Measurements from ENCODE around the gene IFNL2.

Gene IFNL2

GRCh38 chr19:39318690-39319089, 50.5 kb downstream of the IFNL2 start:
- TF ChIP-seq REST (IDR thresholded peaks at IDR 0.05; ENCODE audit: low read depth) (no peak), YY1 (IDR thresholded peaks at IDR 0.05; ENCODE audit: low read depth) (no peak), EP300 (IDR thresholded peaks at IDR 0.05; ENCODE audit: borderline replicate concordance) (no peak), FOXM1 (IDR thresholded peaks at IDR 0.05; ENCODE audit: borderline replicate concordance, low read depth) (no peak), TAF1 (IDR thresholded peaks at IDR 0.05; ENCODE audit: low read depth) (no peak), USF1 (IDR thresholded peaks at IDR 0.05) (no peak), CREB1 (IDR thresholded peaks at IDR 0.05; ENCODE audit: low read depth) (no peak), MAX (IDR thresholded peaks at IDR 0.05) (no peak), RAD21 (IDR thresholded peaks at IDR 0.05; ENCODE audit: low read depth) (no peak), EGR1 (IDR thresholded peaks at IDR 0.05) (no peak), NFIC (IDR thresholded peaks at IDR 0.05) (no peak), CEBPB (IDR thresholded peaks at IDR 0.05) (no peak), TCF12 (IDR thresholded peaks at IDR 0.05; ENCODE audit: low read depth) (no peak), TEAD4 (IDR thresholded peaks at IDR 0.05) (no peak), ZBTB7A (IDR thresholded peaks at IDR 0.05; ENCODE audit: low read depth) (no peak)

- TF ChIP-seq CREB1 (IDR thresholded peaks at IDR 0.05; ENCODE audit: low read depth) (no peak), FOXM1 (IDR thresholded peaks at IDR 0.05; ENCODE audit: borderline replicate concordance, low read depth) (no peak), ZBTB7A (IDR thresholded peaks at IDR 0.05; ENCODE audit: low read depth) (no peak), TEAD4 (IDR thresholded peaks at IDR 0.05) (no peak), EGR1 (IDR thresholded peaks at IDR 0.05) (no peak), TCF12 (IDR thresholded peaks at IDR 0.05; ENCODE audit: low read depth) (no peak), TAF1 (IDR thresholded peaks at IDR 0.05; ENCODE audit: low read depth) (no peak), NFIC (IDR thresholded peaks at IDR 0.05) (no peak), MAX (IDR thresholded peaks at IDR 0.05) (no peak), EP300 (IDR thresholded peaks at IDR 0.05; ENCODE audit: borderline replicate concordance) (no peak)
These were observed 51.1 kb downstream of the IFNL2 start for GRCh38 chr19:39319098-39319891.

All from Ishikawa (cell line).